GM12878 (cell line): ENCODE measurements around the gene UVSSA.

Source experiments
- ASH2L ChIP-seq: fragments of 300-600, 200-600 bp; sonication (generic); IDR thresholded peaks from 2 replicates; pipeline ENCODE4 v1.6.1; 2017; ENCODE audit warnings: low read depth, mild to moderate bottlenecking, borderline replicate concordance
- GABPA ChIP-seq: IDR thresholded peaks from 2 replicates; pipeline ENCODE4 v1.6.1; 2014; ENCODE audit warnings: antibody characterized with exemption, low read depth, mild to moderate bottlenecking, inconsistent platforms
- MYC ChIP-seq: IDR thresholded peaks from 2 replicates; pipeline ENCODE4 v1.6.1; 2011; ENCODE audit warnings: mild to moderate bottlenecking, low read length, moderate library complexity, inconsistent platforms; ENCODE audit not compliant: insufficient read depth, insufficient replicate concordance, insufficient read length, severe bottlenecking
- NR2C2 ChIP-seq: IDR thresholded peaks from 2 replicates; pipeline ENCODE4 v1.6.1; 2011; ENCODE audit warnings: borderline replicate concordance, low read depth; ENCODE audit not compliant: control insufficient read depth, insufficient read length
- RAD51 ChIP-seq: fragments of 450-650 bp; IDR thresholded peaks from 2 replicates; pipeline ENCODE4 v1.6.1; 2016; ENCODE audit warnings: moderate library complexity, mild to moderate bottlenecking, inconsistent platforms
- RBBP5 ChIP-seq: fragments of 200-600 bp; sonication (generic); conservative IDR thresholded peaks from 2 replicates; pipeline ENCODE4 v1.6.1; 2016
- TBL1XR1 ChIP-seq: IDR thresholded peaks from 2 replicates; pipeline ENCODE4 v1.6.1; 2012; ENCODE audit warnings: low read depth, low read length, improper control_type of control experiment
- ZSCAN29 ChIP-seq: fragments of 450-650 bp; IDR thresholded peaks from 2 replicates; pipeline ENCODE4 v1.6.1; 2017; ENCODE audit warnings: mild to moderate bottlenecking, moderate library complexity
- TF ChIP-seq, protein P1 (sequence below), 3 experiments: IDR thresholded peaks in 2 of 3; conservative IDR thresholded peaks in 1 of 3; 2 replicates each; pipeline ENCODE4 v1.5.1; 2011; ENCODE audit warnings: low read depth in 3 of 3, low read length in 3 of 3, mild to moderate bottlenecking in 3 of 3, control low read depth in 2 of 3, moderate library complexity in 2 of 3, inconsistent platforms in 1 of 3, mixed read lengths in 1 of 3; ENCODE audit not compliant: control insufficient read depth in 2 of 3, insufficient read depth in 1 of 3; ENCODE audit errors: extremely low read depth in 1 of 3
- TF ChIP-seq, protein P2 (sequence below): IDR thresholded peaks from 2 replicates; pipeline ENCODE4 v1.6.1; 2012; ENCODE audit warnings: low read length, inconsistent platforms
- TF ChIP-seq, protein P3 (sequence below): IDR thresholded peaks from 2 replicates; pipeline ENCODE4 v1.6.1; 2011; ENCODE audit warnings: mild to moderate bottlenecking, low read depth, low read length, moderate library complexity; ENCODE audit not compliant: insufficient replicate concordance

DNA sequence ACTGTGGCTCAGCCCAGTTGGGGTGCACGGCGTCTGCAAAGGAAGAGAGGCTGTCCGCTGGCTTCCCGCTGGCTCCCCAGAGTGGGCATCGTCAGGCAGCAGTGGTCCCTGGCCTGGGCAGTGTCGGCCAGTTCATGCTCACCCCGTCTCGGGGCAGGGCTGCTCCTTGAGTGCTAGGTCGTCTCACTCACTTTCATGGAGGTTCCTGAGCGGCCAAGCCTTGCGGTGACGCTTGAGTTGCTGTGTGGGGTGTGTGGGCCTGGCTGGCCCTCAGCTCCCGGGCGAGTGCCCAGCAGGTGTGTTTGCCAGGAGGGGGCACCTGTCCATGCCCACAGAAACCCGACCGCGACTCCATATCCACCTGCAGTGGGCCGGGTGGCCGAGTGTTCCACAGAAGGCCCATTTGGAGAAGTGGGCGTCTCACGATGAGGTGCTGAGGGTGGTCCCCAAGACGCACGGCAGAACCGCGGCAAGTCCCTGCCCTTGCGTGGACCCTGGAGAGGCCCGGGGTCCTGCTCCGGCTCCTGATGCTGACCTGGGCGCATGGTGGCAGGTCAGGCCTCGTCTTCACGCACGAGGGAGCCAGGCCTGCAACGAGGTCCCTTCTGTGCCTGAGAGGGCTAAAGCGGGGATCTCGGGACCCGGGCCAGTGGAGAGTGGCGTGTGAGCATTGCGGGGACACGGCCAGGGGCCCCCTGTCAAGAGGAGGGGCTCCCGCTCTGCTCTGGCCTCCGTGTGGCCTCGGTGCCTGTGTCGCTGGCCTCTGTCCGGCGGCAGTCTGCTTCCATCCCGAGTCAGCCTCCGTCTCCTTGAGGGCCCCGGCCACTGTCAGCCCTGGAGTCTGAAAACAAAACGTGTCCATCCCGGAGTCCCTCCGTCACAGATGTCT lies 18.5 kb upstream of the UVSSA start:
- TF ChIP-seq, protein P1, sequence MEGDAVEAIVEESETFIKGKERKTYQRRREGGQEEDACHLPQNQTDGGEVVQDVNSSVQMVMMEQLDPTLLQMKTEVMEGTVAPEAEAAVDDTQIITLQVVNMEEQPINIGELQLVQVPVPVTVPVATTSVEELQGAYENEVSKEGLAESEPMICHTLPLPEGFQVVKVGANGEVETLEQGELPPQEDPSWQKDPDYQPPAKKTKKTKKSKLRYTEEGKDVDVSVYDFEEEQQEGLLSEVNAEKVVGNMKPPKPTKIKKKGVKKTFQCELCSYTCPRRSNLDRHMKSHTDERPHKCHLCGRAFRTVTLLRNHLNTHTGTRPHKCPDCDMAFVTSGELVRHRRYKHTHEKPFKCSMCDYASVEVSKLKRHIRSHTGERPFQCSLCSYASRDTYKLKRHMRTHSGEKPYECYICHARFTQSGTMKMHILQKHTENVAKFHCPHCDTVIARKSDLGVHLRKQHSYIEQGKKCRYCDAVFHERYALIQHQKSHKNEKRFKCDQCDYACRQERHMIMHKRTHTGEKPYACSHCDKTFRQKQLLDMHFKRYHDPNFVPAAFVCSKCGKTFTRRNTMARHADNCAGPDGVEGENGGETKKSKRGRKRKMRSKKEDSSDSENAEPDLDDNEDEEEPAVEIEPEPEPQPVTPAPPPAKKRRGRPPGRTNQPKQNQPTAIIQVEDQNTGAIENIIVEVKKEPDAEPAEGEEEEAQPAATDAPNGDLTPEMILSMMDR (IDR thresholded peaks at IDR 0.05 in 2 of 3, conservative IDR thresholded peaks at IDR 0.05 in 1 of 3; ENCODE audit: control insufficient read depth in 2 of 3, extremely low read depth in 1 of 3, insufficient read depth in 1 of 3, low read depth in 3 of 3, low read length in 3 of 3) = no peak
- TF ChIP-seq, protein P2, sequence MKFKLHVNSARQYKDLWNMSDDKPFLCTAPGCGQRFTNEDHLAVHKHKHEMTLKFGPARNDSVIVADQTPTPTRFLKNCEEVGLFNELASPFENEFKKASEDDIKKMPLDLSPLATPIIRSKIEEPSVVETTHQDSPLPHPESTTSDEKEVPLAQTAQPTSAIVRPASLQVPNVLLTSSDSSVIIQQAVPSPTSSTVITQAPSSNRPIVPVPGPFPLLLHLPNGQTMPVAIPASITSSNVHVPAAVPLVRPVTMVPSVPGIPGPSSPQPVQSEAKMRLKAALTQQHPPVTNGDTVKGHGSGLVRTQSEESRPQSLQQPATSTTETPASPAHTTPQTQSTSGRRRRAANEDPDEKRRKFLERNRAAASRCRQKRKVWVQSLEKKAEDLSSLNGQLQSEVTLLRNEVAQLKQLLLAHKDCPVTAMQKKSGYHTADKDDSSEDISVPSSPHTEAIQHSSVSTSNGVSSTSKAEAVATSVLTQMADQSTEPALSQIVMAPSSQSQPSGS = no peak
- TF ChIP-seq MYC (no peak), NR2C2 (no peak), ASH2L (no peak), GABPA (no peak), ZSCAN29 (no peak), RBBP5 (no peak), TBL1XR1 (no peak), RAD51 (no peak)
- TF ChIP-seq, protein P3, sequence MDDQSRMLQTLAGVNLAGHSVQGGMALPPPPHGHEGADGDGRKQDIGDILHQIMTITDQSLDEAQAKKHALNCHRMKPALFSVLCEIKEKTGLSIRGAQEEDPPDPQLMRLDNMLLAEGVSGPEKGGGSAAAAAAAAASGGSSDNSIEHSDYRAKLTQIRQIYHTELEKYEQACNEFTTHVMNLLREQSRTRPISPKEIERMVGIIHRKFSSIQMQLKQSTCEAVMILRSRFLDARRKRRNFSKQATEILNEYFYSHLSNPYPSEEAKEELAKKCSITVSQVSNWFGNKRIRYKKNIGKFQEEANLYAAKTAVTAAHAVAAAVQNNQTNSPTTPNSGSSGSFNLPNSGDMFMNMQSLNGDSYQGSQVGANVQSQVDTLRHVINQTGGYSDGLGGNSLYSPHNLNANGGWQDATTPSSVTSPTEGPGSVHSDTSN = no peak
